NCI-H510A treated with DMSO at 0.1 percent for 48 hours (cell line): ENCODE results near the gene VAMP8.
"Not testable (repeated sequence)": the region's sequence is repeated elsewhere in the genome, so short reads cannot be mapped to it uniquely, and the experiment has no call there.

ENCODE experiments used
- DNase-seq: peaks from one replicate; lab custom pipeline; 2025; lab: John Stamatoyannopoulos, UW

VAMP8 gene

GRCh38 chr2:85579266-85579935 lies 2.0 kb downstream of the VAMP8 start:
- DNase-seq: no peak

GRCh38 chr2:85580206-85580605 lies 2.8 kb downstream of the VAMP8 start:
- no peak for DNase-seq

- DNase-seq: no peak
These were observed 5.1 kb downstream of the VAMP8 start for GRCh38 chr2:85582492-85582891.

GRCh38 chr2:85583667-85584353 lies 6.4 kb downstream of the VAMP8 start:
- no peak for DNase-seq

GRCh38 chr2:85584354-85584856 lies 7.0 kb downstream of the VAMP8 start, which contains the start of gene VAMP5:
VAMP5 (plus strand) TSS chr2:85584431; CDS start chr2:85584491, 60 bp downstream.
- DNase-seq: no peak

GRCh38 chr2:85584857-85585780 lies 7.7 kb downstream of the VAMP8 start:
- no peak for DNase-seq

GRCh38 chr2:85585781-85586105 lies 8.4 kb downstream of the VAMP8 start:
- DNase-seq: no peak

- no peak for DNase-seq
These were observed 10.8 kb downstream of the VAMP8 start for GRCh38 chr2:85588236-85588635.

GRCh38 chr2:85588645-85589044 lies 11.3 kb downstream of the VAMP8 start:
- no peak for DNase-seq

GRCh38 chr2:85589181-85589580 lies 11.8 kb downstream of the VAMP8 start:
- no peak for DNase-seq

GRCh38 chr2:85589982-85590791 lies 12.8 kb downstream of the VAMP8 start:
- DNase-seq: peak; percentile 67

GRCh38 chr2:85590950-85591349 lies 13.6 kb downstream of the VAMP8 start:
- no peak for DNase-seq

- no peak for DNase-seq
These were observed 14.2 kb downstream of the VAMP8 start for GRCh38 chr2:85591563-85591962.

GRCh38 chr2:85592299-85592698 lies 14.9 kb downstream of the VAMP8 start:
- DNase-seq: not testable (repeated sequence)

- no peak for DNase-seq
These were observed 15.6 kb downstream of the VAMP8 start for GRCh38 chr2:85593023-85593422.

GRCh38 chr2:85594715-85595300 lies 17.4 kb downstream of the VAMP8 start:
- DNase-seq: no peak

GRCh38 chr2:85595301-85596025 lies 18.1 kb downstream of the VAMP8 start, which contains the start of gene RNF181:
RNF181 (plus strand) TSS chr2:85595745; CDS start chr2:85595764, 19 bp downstream.
- peak; percentile 98 for DNase-seq

- DNase-seq: no peak
These were observed 18.6 kb downstream of the VAMP8 start for GRCh38 chr2:85596026-85596333.

GRCh38 chr2:85596486-85597143 lies 19.2 kb downstream of the VAMP8 start:
- no peak for DNase-seq

GRCh38 chr2:85597241-85597640 lies 19.9 kb downstream of the VAMP8 start:
- no peak for DNase-seq
